ENCODE data around the gene PEAK1.

The PEAK1 gene

DNA sequence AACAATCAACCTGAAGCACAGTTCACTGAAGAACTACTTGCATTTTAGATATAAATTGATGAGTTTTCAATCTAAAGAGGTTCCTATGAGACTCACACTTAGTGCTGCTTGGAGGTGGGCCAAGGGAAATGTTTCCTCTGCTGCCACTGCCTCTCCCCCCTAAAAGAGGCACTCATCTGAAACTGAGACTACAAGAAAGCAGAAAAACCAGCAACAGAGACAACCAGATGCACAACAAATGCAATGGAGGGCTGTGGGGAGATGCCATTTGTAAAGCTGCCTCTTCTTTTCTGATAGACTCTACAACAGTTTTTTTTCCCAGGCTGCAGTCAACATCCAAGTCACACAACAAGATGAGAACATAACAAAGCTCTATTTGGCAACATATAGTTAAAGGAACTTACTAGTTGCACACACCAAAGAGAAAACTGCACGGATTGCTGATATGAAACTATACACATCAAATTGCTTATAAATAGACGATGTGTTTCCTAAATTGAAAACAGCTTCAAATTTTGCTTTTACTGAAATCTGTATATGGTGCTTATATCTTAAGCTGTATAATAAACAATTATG is 360.0 kb downstream of the PEAK1 start:
- TF ChIP-seq, protein P1, sequence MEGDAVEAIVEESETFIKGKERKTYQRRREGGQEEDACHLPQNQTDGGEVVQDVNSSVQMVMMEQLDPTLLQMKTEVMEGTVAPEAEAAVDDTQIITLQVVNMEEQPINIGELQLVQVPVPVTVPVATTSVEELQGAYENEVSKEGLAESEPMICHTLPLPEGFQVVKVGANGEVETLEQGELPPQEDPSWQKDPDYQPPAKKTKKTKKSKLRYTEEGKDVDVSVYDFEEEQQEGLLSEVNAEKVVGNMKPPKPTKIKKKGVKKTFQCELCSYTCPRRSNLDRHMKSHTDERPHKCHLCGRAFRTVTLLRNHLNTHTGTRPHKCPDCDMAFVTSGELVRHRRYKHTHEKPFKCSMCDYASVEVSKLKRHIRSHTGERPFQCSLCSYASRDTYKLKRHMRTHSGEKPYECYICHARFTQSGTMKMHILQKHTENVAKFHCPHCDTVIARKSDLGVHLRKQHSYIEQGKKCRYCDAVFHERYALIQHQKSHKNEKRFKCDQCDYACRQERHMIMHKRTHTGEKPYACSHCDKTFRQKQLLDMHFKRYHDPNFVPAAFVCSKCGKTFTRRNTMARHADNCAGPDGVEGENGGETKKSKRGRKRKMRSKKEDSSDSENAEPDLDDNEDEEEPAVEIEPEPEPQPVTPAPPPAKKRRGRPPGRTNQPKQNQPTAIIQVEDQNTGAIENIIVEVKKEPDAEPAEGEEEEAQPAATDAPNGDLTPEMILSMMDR (IDR thresholded peaks at IDR 0.05; ENCODE audit: low read length, missing control alignments) = no peak
- no peak overlapping the region for H3K4me3 ChIP-seq (replicated peaks; ENCODE audit: low read depth, low read length)
- DNase-seq (ENCODE audit: low read depth) = peak; percentile 43

DNA sequence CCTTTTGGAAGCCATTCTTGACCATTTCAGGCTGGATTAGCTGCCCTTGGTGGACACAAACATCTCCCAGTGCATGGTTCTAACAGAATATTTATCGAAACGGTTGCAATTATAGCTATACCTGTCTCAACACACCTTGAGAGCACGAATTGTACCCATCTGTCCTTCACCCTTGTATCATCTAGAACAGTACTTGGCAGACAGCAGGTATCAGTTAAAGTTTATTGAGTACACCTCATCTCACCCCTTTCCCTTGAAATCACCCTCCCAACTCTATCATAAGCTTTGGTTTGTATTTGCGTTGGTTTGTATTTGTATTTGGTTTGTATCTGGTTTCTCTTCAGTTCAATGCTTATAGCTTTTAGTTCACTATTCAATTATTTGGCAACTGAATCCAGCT is 361.4 kb downstream of the PEAK1 start:
- H3K4me3 ChIP-seq (replicated peaks; ENCODE audit: low read depth, low read length) = no peak overlapping the region
- no peak for DNase-seq (ENCODE audit: low read depth)
- TF ChIP-seq, protein P1 (IDR thresholded peaks at IDR 0.05; ENCODE audit: low read length, missing control alignments) = no peak

- DNase-seq (ENCODE audit: low read depth) = no peak
- TF ChIP-seq, protein P1 (IDR thresholded peaks at IDR 0.05; ENCODE audit: low read length, missing control alignments) = no peak
- H3K4me3 ChIP-seq (replicated peaks; ENCODE audit: low read depth, low read length) = no peak overlapping the region
Measured at GRCh38 chr15:77057685-77058084, 362.2 kb downstream of the PEAK1 start.

DNA sequence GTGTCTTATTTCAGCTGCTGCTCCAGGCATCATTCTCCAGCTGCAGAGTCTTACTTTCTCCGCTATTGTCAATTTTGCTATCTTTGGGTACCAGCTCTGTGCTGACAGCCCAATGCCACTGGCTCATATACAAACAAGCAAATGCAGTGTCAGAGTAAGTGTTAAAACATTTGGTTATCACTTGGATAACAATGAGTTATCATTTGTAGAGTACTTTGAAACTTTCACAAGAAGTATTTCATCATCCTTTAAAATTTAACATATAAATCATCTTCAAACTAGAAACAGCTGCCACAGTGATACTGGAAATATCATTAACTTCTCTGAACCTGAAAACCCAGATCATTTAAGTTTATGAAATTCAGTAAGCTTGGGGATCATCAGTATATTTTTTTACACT is 362.8 kb downstream of the PEAK1 start:
- H3K4me3 ChIP-seq (replicated peaks; ENCODE audit: low read depth, low read length) = no peak overlapping the region
- TF ChIP-seq, protein P1 (IDR thresholded peaks at IDR 0.05; ENCODE audit: low read length, missing control alignments) = no peak
- DNase-seq (ENCODE audit: low read depth) = no peak

DNA sequence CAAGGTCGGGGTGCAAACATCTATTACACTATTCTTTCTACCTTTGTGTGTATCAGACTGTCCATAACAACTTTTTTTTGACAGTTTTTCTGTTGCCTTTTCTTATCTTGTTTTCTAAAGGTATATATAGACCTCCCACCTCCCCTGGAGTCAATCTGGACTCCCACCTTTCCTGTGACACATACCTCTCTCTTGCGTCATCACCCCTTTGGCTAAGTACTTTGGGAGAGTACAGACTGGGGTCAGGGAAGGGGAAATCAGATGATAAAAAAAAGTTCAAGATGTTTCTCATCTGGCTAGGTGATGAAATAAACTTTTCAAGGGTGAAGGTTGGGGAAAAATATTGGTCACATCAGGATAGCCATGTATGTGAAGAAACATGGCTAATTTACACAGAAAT is 366.2 kb downstream of the PEAK1 start:
- TF ChIP-seq, protein P1 (IDR thresholded peaks at IDR 0.05; ENCODE audit: low read length, missing control alignments) = no peak
- DNase-seq (ENCODE audit: low read depth) = peak; percentile 51
- H3K4me3 ChIP-seq (replicated peaks; ENCODE audit: low read depth, low read length) = no peak overlapping the region

- TF ChIP-seq, protein P1 (IDR thresholded peaks at IDR 0.05; ENCODE audit: low read length, missing control alignments) = no peak
- no peak for DNase-seq (ENCODE audit: low read depth)
- H3K4me3 ChIP-seq (replicated peaks; ENCODE audit: low read depth, low read length) = no peak overlapping the region
Measured at GRCh38 chr15:77052556-77052955, 367.3 kb downstream of the PEAK1 start.
